Measurements from ENCODE around the gene RNF144A. TPM values are rescaled to one million over a fixed set of nuclear protein-coding genes. Genes with fewer than 3 reads are reported as not detected.

The RNF144A gene
- total and polyA plus RNA-seq, 2 donors (not counting 1 experiment from before 2014, with no cell fraction given) = 1.2 to 1.6 TPM

DNA sequence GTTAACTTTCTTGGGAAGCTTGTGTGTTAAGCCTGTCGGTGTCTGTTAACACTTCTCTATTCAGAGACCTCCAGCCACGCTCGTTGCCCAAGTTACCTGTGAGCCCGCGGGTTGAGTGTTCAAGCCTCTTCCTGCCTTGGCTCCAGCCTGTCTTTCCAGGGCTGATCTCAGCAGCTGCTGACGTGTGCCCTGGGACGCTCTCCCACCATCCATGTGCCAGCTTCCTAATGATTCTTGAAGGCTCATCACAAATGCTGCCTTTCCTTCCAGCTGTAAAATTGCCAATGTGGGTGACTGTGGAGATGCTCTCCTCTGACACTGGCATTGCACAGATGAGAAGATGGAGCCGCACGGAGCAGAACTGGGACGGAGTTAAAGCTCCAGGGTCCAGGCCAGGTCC lies 6.1 kb downstream of the RNF144A start:
- H3K4me3 Mint-ChIP-seq = no peak overlapping the region
- 87% methylated on average over 10 of the region's 10 CpGs for WGBS (ENCODE audit: insufficient coverage)
- no peak for ATAC-seq (ENCODE audit: low read depth)

More for the DNA sequence above, 6.1 kb downstream of the RNF144A start:
- Histone ChIP-seq H3K9me3 (ENCODE audit: control extremely low read depth in 1 of 3, control insufficient read depth in 2 of 3, insufficient read depth in 1 of 3, low read length in 2 of 3) (peaks cover 0 to 14% (median 0%) of the 10 kb centered on the region in 3 donors), H2AFZ (ENCODE audit: insufficient read depth, low read depth, low read length, poor library complexity, severe bottlenecking) (no peak overlapping the region), H4K20me1 (ENCODE audit: control insufficient read depth, insufficient read depth, low read length, poor library complexity, severe bottlenecking) (no peaks in the 10 kb centered on the region), H3K4me1 (ENCODE audit: control insufficient read depth in 2 of 2, insufficient read depth in 2 of 2, low read length in 2 of 2) (peaks cover 0 to 9% of the 10 kb centered on the region in 2 donors), H3K4me2 (replicated peaks; ENCODE audit: low read depth, low read length, poor library complexity, severe bottlenecking) (no peak overlapping the region), H3K9ac (ENCODE audit: low read length) (no peak overlapping the region), H3K36me3 (replicated peaks in 1 of 2; ENCODE audit: control extremely low read depth in 1 of 2, control insufficient read depth in 1 of 2, extremely low read depth in 1 of 2, insufficient read depth in 2 of 2, low read length in 1 of 2) (no peaks in the 10 kb centered on the region), H3K79me2 (ENCODE audit: control insufficient read depth, insufficient read depth, low read length) (peaks cover 4% of the 10 kb centered on the region), H3K27me3 (replicated peaks in 1 of 4; ENCODE audit: control extremely low read depth in 1 of 4, control insufficient read depth in 3 of 4, insufficient read depth in 4 of 4, low read length in 3 of 4) (peaks cover 0 to 5% (median under 1%) of the 10 kb centered on the region in 4 experiments), H3K4me3 (ENCODE audit: control extremely low read depth in 1 of 5, extremely low read depth in 1 of 5, insufficient read depth in 1 of 5, low read depth in 2 of 5, low read length in 4 of 5) (no peak overlapping the region), H3K27ac (ENCODE audit: low read length in 2 of 2) (no peak overlapping the region)
- H3K27me3 Mint-ChIP-seq = peaks cover 8% of the 10 kb centered on the region
- intact Hi-C loops (cut with micrococcal nuclease) = no loop called here
- no peak for TF ChIP-seq CTCF (IDR thresholded peaks at IDR 0.05)
- no peak for TF ChIP-seq EZH2 (IDR thresholded peaks at IDR 0.05; ENCODE audit: borderline replicate concordance, insufficient read depth, low read depth, low read length, poor library complexity, severe bottlenecking)
- ChIA-PET CTCF (no interaction called here), POLR2A (no interaction called here)
- peaks cover 14% of the 10 kb centered on the region for H3K4me1 Mint-ChIP-seq
- no peak for DNase-seq
- peaks cover 2% of the 10 kb centered on the region for H3K9me3 Mint-ChIP-seq (ENCODE audit: insufficient read depth)
- no peak overlapping the region for H3K27ac Mint-ChIP-seq
